Gastrocnemius medialis (tissue), 4 donors: ENCODE results near the gene MED27. TPM values are rescaled to one million over a fixed set of nuclear protein-coding genes. Genes with fewer than 3 reads are reported as not detected.

Experiments
- ATAC-seq, 2 donors: fragments of 150-250 bp; one replicate each; pipeline ENCODE4 v1.9.1; 2016
- DNase-seq, 2 donors: peaks; one replicate each; pipeline ENCODE4 v3.0.0-alpha.2; 2019
- H3K27ac ChIP-seq, 4 donors: fragments of 200-600 bp; sonication (generic); 1 replicate in 1 of 4; 2 replicates in 3 of 4; pipeline ENCODE4 v1.5.1; 2016 to 2018; ENCODE audit warnings: mild to moderate bottlenecking in 2 of 4, moderate library complexity in 1 of 4
- H3K27me3 ChIP-seq, 3 donors: fragments of 200-600 bp; sonication (generic) in 2 of 3; 1 replicate in 1 of 3; 2 replicates in 2 of 3; pipeline versions ENCODE4 v1.5.1 to v1.6.0; 2016 to 2019; ENCODE audit warnings: mild to moderate bottlenecking in 1 of 3, moderate library complexity in 1 of 3
- H3K36me3 ChIP-seq, 2 donors: fragments of 200-600 bp; sonication (generic) in 1 of 2; one replicate each; pipeline ENCODE4 v1.5.1; 2017 to 2018
- H3K4me1 ChIP-seq, 2 donors: fragments of 200-600 bp; sonication (generic) in 1 of 2; one replicate each; pipeline ENCODE4 v1.5.1; 2016 to 2017; ENCODE audit warnings: mild to moderate bottlenecking in 2 of 2
- H3K4me3 ChIP-seq, 4 donors: fragments of 200-600 bp; sonication (generic) in 3 of 4; 1 replicate in 1 of 4; 2 replicates in 3 of 4; pipeline ENCODE4 v1.5.1; 2016 to 2019; ENCODE audit warnings: mild to moderate bottlenecking in 2 of 4
- H3K9me3 ChIP-seq, 3 donors: fragments of 200-600 bp; sonication (generic) in 2 of 3; 1 replicate in 1 of 3; 2 replicates in 2 of 3; pipeline ENCODE4 v1.5.1; 2016 to 2019
- CTCF ChIP-seq, 5 experiments: fragments of 450-650 bp in 3 of 5; fragments of 200-600 bp in 2 of 5; sonication (generic) in 2 of 5; IDR thresholded peaks in 4 of 5; conservative IDR thresholded peaks in 1 of 5; 1 replicate in 4 of 5; 2 replicates in 1 of 5; pipeline ENCODE4 v1.5.1; 2016 to 2019; ENCODE audit warnings: antibody characterized with exemption in 5 of 5, mild to moderate bottlenecking in 3 of 5, moderate library complexity in 3 of 5
- POLR2A ChIP-seq, 2 donors: fragments of 450-650 bp; IDR thresholded peaks; one replicate each; pipeline ENCODE4 v1.6.1; 2017; ENCODE audit warnings: antibody characterized with exemption in 2 of 2, mild to moderate bottlenecking in 2 of 2, moderate library complexity in 2 of 2
- in situ Hi-C, 4 donors: fragments of 200-750 bp; cut with MboI; loops; one replicate each; pipeline versions ENCODE4 v1.15.0 to v1.8.0; 2017; ENCODE audit warnings: low sequenced_read_pairs in 4 of 4
- intact Hi-C: fragments of 100-400 bp; cut with DNase I; formaldehyde crosslinking; loops from one replicate; pipeline ENCODE4 v1.15.1; 2023; ENCODE audit warnings: low total_unique reads
- total RNA-seq, 4 donors: library from RNA; depleted of rRNA; stranded (reverse); fragments of >200 nt; gene quantifications; one replicate each; pipeline versions ENCODE4 v1.1.0 to v1.2.3, GENCODE V29; 2016

Gene MED27
- total RNA-seq, 4 donors from 2014 or later, result 11.6 to 20.3 (median 13.9) TPM

GRCh38 chr9:131889437-131890251 lies 190.0 kb downstream of the MED27 start:
- H3K4me1 ChIP-seq, result peaks cover 17 to 30% of the 10 kb centered on the region in 2 donors
- no peak for ATAC-seq

GRCh38 chr9:131888923-131889322 lies 190.7 kb downstream of the MED27 start:
- H3K4me3 ChIP-seq, result no peak overlapping the region
- no peak overlapping the region for H3K27ac ChIP-seq
- H3K36me3 ChIP-seq, result peaks cover 0 to 5% of the 10 kb centered on the region in 2 donors
- peaks cover 13 to 23% of the 10 kb centered on the region in 2 donors for H3K4me1 ChIP-seq
- ATAC-seq, result no peak
- intact Hi-C loops, result no loop called here
- no peaks in the 10 kb centered on the region for H3K9me3 ChIP-seq
- TF ChIP-seq POLR2A (IDR thresholded peaks at IDR 0.05), result no peak
- in situ Hi-C loops, result no loop called here
- DNase-seq, result no peak
- H3K27me3 ChIP-seq, result no peaks in the 10 kb centered on the region

More at GRCh38 chr9:131889437-131890251, 190.0 kb downstream of the MED27 start:
- no peak for DNase-seq
- Histone ChIP-seq H3K36me3 (peaks cover 0 to 5% of the 10 kb centered on the region in 2 donors), H3K9me3 (no peaks in the 10 kb centered on the region), H3K27me3 (no peaks in the 10 kb centered on the region), H3K27ac (no peak overlapping the region), H3K4me3 (no peak overlapping the region)
- in situ Hi-C loops, result no loop called here
- TF ChIP-seq POLR2A (IDR thresholded peaks at IDR 0.05) (no peak), CTCF (IDR thresholded peaks at IDR 0.05 in 4 of 5, conservative IDR thresholded peaks at IDR 0.05 in 1 of 5) (no peak)
- intact Hi-C loops, result no loop called here

- peaks cover 13 to 22% of the 10 kb centered on the region in 2 donors for H3K4me1 ChIP-seq
- intact Hi-C loops (no loop called here), in situ Hi-C loops (no loop called here)
- no peaks in the 10 kb centered on the region for H3K27me3 ChIP-seq
- no peak overlapping the region for H3K4me3 ChIP-seq
- no peak overlapping the region for H3K27ac ChIP-seq
- no peaks in the 10 kb centered on the region for H3K9me3 ChIP-seq
- ATAC-seq (no peak), DNase-seq (no peak)
- H3K36me3 ChIP-seq, result no peaks in the 10 kb centered on the region
- no peak for TF ChIP-seq CTCF (IDR thresholded peaks at IDR 0.05 in 4 of 5, conservative IDR thresholded peaks at IDR 0.05 in 1 of 5)
- TF ChIP-seq POLR2A (IDR thresholded peaks at IDR 0.05), result no peak
These were observed 192.0 kb downstream of the MED27 start for GRCh38 chr9:131887680-131888079.

GRCh38 chr9:131886826-131887225 lies 192.8 kb downstream of the MED27 start:
- H3K4me1 ChIP-seq, result peaks cover 13 to 18% of the 10 kb centered on the region in 2 donors
- ATAC-seq (no peak), DNase-seq (no peak)
- no peaks in the 10 kb centered on the region for H3K36me3 ChIP-seq
- H3K4me3 ChIP-seq, result no peak overlapping the region
- in situ Hi-C loops, result no loop called here
- no peak overlapping the region for H3K27ac ChIP-seq
- intact Hi-C loops, result no loop called here
- H3K9me3 ChIP-seq, result no peaks in the 10 kb centered on the region
- H3K27me3 ChIP-seq, result no peaks in the 10 kb centered on the region
- no peak for TF ChIP-seq POLR2A (IDR thresholded peaks at IDR 0.05)
- no peak for TF ChIP-seq CTCF (IDR thresholded peaks at IDR 0.05 in 4 of 5, conservative IDR thresholded peaks at IDR 0.05 in 1 of 5)

GRCh38 chr9:131885144-131885609 lies 194.5 kb downstream of the MED27 start:
- H3K4me1 ChIP-seq, result peaks cover 7 to 10% of the 10 kb centered on the region in 2 donors
- ATAC-seq (no peak), DNase-seq (no peak)
- in situ Hi-C loops (no loop called here), intact Hi-C loops (no loop called here)
- no peaks in the 10 kb centered on the region for H3K9me3 ChIP-seq
- no peak overlapping the region for H3K27ac ChIP-seq
- no peak overlapping the region for H3K4me3 ChIP-seq
- H3K36me3 ChIP-seq, result no peaks in the 10 kb centered on the region
- H3K27me3 ChIP-seq, result no peaks in the 10 kb centered on the region
- TF ChIP-seq POLR2A (IDR thresholded peaks at IDR 0.05) (no peak), CTCF (IDR thresholded peaks at IDR 0.05 in 4 of 5, conservative IDR thresholded peaks at IDR 0.05 in 1 of 5) (no peak)
